Esophagus squamous epithelium (tissue), 4 donors: ENCODE measurements around the gene VPS4A.

Source experiments
- POLR2A ChIP-seq, 4 donors: fragments of 450-650 bp; IDR thresholded peaks; one replicate each; pipeline ENCODE4 v1.6.1; 2017; ENCODE audit warnings: antibody characterized with exemption in 4 of 4, mild to moderate bottlenecking in 4 of 4, moderate library complexity in 3 of 4
- TF ChIP-seq, protein P1 (sequence below), 6 experiments: fragments of 450-650 bp in 4 of 6; fragments of 200-600 bp in 2 of 6; sonication (generic) in 2 of 6; IDR thresholded peaks; one replicate each; pipeline ENCODE4 v1.5.1; 2016 to 2019; ENCODE audit warnings: antibody characterized with exemption in 6 of 6, mild to moderate bottlenecking in 4 of 6, moderate library complexity in 4 of 6

DNA sequence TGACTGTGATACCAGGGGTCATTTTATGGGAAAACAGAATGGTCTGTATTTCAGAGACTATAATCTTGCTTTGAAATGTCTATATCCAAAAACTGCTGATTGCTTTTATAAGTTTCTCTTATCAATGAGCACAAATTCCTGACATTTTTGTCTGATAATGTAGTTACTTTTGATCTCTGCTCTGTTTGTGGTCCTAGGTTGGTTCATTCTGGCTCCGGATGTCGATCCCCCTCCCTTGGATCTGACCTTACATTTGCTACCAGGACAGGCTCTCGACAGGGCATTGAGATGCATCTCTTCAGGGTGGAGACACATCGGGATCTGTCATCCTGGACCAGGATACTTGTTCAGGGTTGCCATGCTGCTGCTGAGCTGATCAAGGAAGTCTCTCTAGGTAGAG is 27.3 kb upstream of the VPS4A start:
- no peak for TF ChIP-seq POLR2A (IDR thresholded peaks at IDR 0.05)
- TF ChIP-seq, protein P1, sequence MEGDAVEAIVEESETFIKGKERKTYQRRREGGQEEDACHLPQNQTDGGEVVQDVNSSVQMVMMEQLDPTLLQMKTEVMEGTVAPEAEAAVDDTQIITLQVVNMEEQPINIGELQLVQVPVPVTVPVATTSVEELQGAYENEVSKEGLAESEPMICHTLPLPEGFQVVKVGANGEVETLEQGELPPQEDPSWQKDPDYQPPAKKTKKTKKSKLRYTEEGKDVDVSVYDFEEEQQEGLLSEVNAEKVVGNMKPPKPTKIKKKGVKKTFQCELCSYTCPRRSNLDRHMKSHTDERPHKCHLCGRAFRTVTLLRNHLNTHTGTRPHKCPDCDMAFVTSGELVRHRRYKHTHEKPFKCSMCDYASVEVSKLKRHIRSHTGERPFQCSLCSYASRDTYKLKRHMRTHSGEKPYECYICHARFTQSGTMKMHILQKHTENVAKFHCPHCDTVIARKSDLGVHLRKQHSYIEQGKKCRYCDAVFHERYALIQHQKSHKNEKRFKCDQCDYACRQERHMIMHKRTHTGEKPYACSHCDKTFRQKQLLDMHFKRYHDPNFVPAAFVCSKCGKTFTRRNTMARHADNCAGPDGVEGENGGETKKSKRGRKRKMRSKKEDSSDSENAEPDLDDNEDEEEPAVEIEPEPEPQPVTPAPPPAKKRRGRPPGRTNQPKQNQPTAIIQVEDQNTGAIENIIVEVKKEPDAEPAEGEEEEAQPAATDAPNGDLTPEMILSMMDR (IDR thresholded peaks at IDR 0.05) = no peak
